GM12864 (cell line): ENCODE results near the gene LIN28B.
"Not testable (repeated sequence)": the region's sequence is repeated elsewhere in the genome, so short reads cannot be mapped to it uniquely, and the experiment has no call there.

Experiments used
- DNase-seq: peaks from one replicate; pipeline ENCODE4 v3.0.0-alpha.2; 2011; ENCODE audit warnings: low read depth
- H3K4me3 ChIP-seq: 2 replicates; pipeline ENCODE4 v1.5.1; 2011; ENCODE audit warnings: mild to moderate bottlenecking, low read depth, low read length, control low read depth
- CTCF ChIP-seq: IDR thresholded peaks from 2 replicates; pipeline ENCODE4 v1.5.1; 2011; ENCODE audit warnings: low read depth, mild to moderate bottlenecking, moderate library complexity, low read length, control low read depth, inconsistent platforms; ENCODE audit errors: missing control alignments

The LIN28B gene

GRCh38 chr6:104983296-104983695, 26.4 kb downstream of the LIN28B start:
- no peak overlapping the region for H3K4me3 ChIP-seq
- TF ChIP-seq CTCF, result no peak
- no peak for DNase-seq

GRCh38 chr6:104983776-104984175, 26.9 kb downstream of the LIN28B start:
- no peak for TF ChIP-seq CTCF
- no peak overlapping the region for H3K4me3 ChIP-seq
- no peak for DNase-seq

GRCh38 chr6:104984831-104985230, 27.9 kb downstream of the LIN28B start:
- no peak overlapping the region for H3K4me3 ChIP-seq
- no peak for TF ChIP-seq CTCF
- DNase-seq, result no peak

GRCh38 chr6:104985875-104986274, 29.0 kb downstream of the LIN28B start:
- not testable (repeated sequence) for H3K4me3 ChIP-seq, DNase-seq

GRCh38 chr6:104986625-104987024, 29.7 kb downstream of the LIN28B start:
- DNase-seq, result no peak
- no peak overlapping the region for H3K4me3 ChIP-seq
- TF ChIP-seq CTCF, result no peak

GRCh38 chr6:104987218-104987617, 30.3 kb downstream of the LIN28B start:
- no peak overlapping the region for H3K4me3 ChIP-seq
- no peak for TF ChIP-seq CTCF
- no peak for DNase-seq

GRCh38 chr6:104990085-104990484, 33.2 kb downstream of the LIN28B start:
- H3K4me3 ChIP-seq, result no peak overlapping the region
- DNase-seq, result no peak

GRCh38 chr6:104991062-104991461, 34.2 kb downstream of the LIN28B start:
- H3K4me3 ChIP-seq, DNase-seq: not testable (repeated sequence)

More at GRCh38 chr6:104990085-104990484, 33.2 kb downstream of the LIN28B start:
- no peak for TF ChIP-seq CTCF

- not testable (repeated sequence) for DNase-seq, H3K4me3 ChIP-seq
Observed at GRCh38 chr6:104993576-104993975, 36.7 kb downstream of the LIN28B start.
